ENCODE data around the gene DHTKD1. TPM values are rescaled to one million over a fixed set of nuclear protein-coding genes. Genes with fewer than 3 reads are reported as not detected.

Gene DHTKD1
- total RNA-seq, 1 donor from 2014 or later = 31.7 TPM

GRCh38 chr10:12111528-12111927, 42.8 kb downstream of the DHTKD1 start:
- no peak for DNase-seq (ENCODE audit: low spot score)
- H3K27me3 Mint-ChIP-seq (ENCODE audit: unreplicated experiment) = no peaks in the 10 kb centered on the region
- peaks cover 30% of the 10 kb centered on the region for H3K36me3 Mint-ChIP-seq (ENCODE audit: low read depth, unreplicated experiment)
- H3K4me3 Mint-ChIP-seq (ENCODE audit: unreplicated experiment) = no peak overlapping the region
- H3K27ac Mint-ChIP-seq (ENCODE audit: unreplicated experiment) = no peak overlapping the region
- H3K4me1 Mint-ChIP-seq (ENCODE audit: unreplicated experiment) = peaks cover 4% of the 10 kb centered on the region
- no peak for TF ChIP-seq CTCF (IDR thresholded peaks at IDR 0.05; ENCODE audit: unreplicated experiment)
- H3K9me3 Mint-ChIP-seq (ENCODE audit: unreplicated experiment) = no peaks in the 10 kb centered on the region

GRCh38 chr10:12113627-12114026, 44.9 kb downstream of the DHTKD1 start:
- Mint-ChIP-seq H3K4me3 (ENCODE audit: unreplicated experiment) (no peak overlapping the region), H3K9me3 (ENCODE audit: unreplicated experiment) (no peaks in the 10 kb centered on the region), H3K27me3 (ENCODE audit: unreplicated experiment) (no peaks in the 10 kb centered on the region), H3K27ac (ENCODE audit: unreplicated experiment) (no peak overlapping the region), H3K36me3 (ENCODE audit: low read depth, unreplicated experiment) (peaks cover 28% of the 10 kb centered on the region), H3K4me1 (ENCODE audit: unreplicated experiment) (no peaks in the 10 kb centered on the region)
- DNase-seq (ENCODE audit: low spot score) = no peak
- TF ChIP-seq CTCF (IDR thresholded peaks at IDR 0.05; ENCODE audit: unreplicated experiment) = no peak

- H3K27ac Mint-ChIP-seq (ENCODE audit: unreplicated experiment) = no peak overlapping the region
- H3K27me3 Mint-ChIP-seq (ENCODE audit: unreplicated experiment) = no peaks in the 10 kb centered on the region
- no peak overlapping the region for H3K4me3 Mint-ChIP-seq (ENCODE audit: unreplicated experiment)
- H3K9me3 Mint-ChIP-seq (ENCODE audit: unreplicated experiment) = no peaks in the 10 kb centered on the region
- H3K36me3 Mint-ChIP-seq (ENCODE audit: low read depth, unreplicated experiment) = peaks cover 24% of the 10 kb centered on the region
- H3K4me1 Mint-ChIP-seq (ENCODE audit: unreplicated experiment) = no peaks in the 10 kb centered on the region
- DNase-seq (ENCODE audit: low spot score) = no peak
- no peak for TF ChIP-seq CTCF (IDR thresholded peaks at IDR 0.05; ENCODE audit: unreplicated experiment)
These were observed 52.9 kb downstream of the DHTKD1 start for GRCh38 chr10:12121673-12122072.

- Mint-ChIP-seq H3K4me1 (ENCODE audit: unreplicated experiment) (peaks cover 5% of the 10 kb centered on the region), H3K36me3 (ENCODE audit: low read depth, unreplicated experiment) (peaks cover 4% of the 10 kb centered on the region), H3K4me3 (ENCODE audit: unreplicated experiment) (peak within 1 kb of the TSS; percentile 93), H3K9me3 (ENCODE audit: unreplicated experiment) (no peaks in the 10 kb centered on the region), H3K27ac (ENCODE audit: unreplicated experiment) (peak within 1 kb of the TSS; percentile 57), H3K27me3 (ENCODE audit: unreplicated experiment) (peaks cover 10% of the 10 kb centered on the region)
- TF ChIP-seq CTCF (IDR thresholded peaks at IDR 0.05; ENCODE audit: unreplicated experiment) = no peak
- peak; percentile 100 for DNase-seq (ENCODE audit: low spot score)
These were observed 60.7 kb downstream of the DHTKD1 start, which contains the start of gene SEC61A2 for GRCh38 chr10:12129222-12130111. Gene SEC61A2 (plus strand): TSS chr10:12129677. CDS start chr10:12129788, 111 bp downstream.

GRCh38 chr10:12130237-12130872, 61.6 kb downstream of the DHTKD1 start:
- no peak for TF ChIP-seq CTCF (IDR thresholded peaks at IDR 0.05; ENCODE audit: unreplicated experiment)
- peaks cover 5% of the 10 kb centered on the region for H3K4me1 Mint-ChIP-seq (ENCODE audit: unreplicated experiment)
- peak; percentile 36 for DNase-seq (ENCODE audit: low spot score)
- H3K27ac Mint-ChIP-seq (ENCODE audit: unreplicated experiment) = peak overlapping the region; percentile 52
- no peaks in the 10 kb centered on the region for H3K9me3 Mint-ChIP-seq (ENCODE audit: unreplicated experiment)
- peak overlapping the region; percentile 93 for H3K4me3 Mint-ChIP-seq (ENCODE audit: unreplicated experiment)
- peaks cover 4% of the 10 kb centered on the region for H3K36me3 Mint-ChIP-seq (ENCODE audit: low read depth, unreplicated experiment)
- peaks cover 10% of the 10 kb centered on the region for H3K27me3 Mint-ChIP-seq (ENCODE audit: unreplicated experiment)
